GM19351 (cell line): Measurements from ENCODE around the gene PGF.
A peak's percentile ranks its signal among the peaks of the same experiment; 100 is the strongest.
"Not testable (repeated sequence)": the region's sequence is repeated elsewhere in the genome, so short reads cannot be mapped to it uniquely, and the experiment has no call there.

Experiments
- ATAC-seq: cut with Tn5 transposase; IDR thresholded peaks from one replicate; pipeline ENCODE4 v1.9.1; 2021; ENCODE audit warnings: mild to moderate bottlenecking, moderate library complexity; ENCODE audit not compliant: unreplicated experiment

PGF gene

DNA sequence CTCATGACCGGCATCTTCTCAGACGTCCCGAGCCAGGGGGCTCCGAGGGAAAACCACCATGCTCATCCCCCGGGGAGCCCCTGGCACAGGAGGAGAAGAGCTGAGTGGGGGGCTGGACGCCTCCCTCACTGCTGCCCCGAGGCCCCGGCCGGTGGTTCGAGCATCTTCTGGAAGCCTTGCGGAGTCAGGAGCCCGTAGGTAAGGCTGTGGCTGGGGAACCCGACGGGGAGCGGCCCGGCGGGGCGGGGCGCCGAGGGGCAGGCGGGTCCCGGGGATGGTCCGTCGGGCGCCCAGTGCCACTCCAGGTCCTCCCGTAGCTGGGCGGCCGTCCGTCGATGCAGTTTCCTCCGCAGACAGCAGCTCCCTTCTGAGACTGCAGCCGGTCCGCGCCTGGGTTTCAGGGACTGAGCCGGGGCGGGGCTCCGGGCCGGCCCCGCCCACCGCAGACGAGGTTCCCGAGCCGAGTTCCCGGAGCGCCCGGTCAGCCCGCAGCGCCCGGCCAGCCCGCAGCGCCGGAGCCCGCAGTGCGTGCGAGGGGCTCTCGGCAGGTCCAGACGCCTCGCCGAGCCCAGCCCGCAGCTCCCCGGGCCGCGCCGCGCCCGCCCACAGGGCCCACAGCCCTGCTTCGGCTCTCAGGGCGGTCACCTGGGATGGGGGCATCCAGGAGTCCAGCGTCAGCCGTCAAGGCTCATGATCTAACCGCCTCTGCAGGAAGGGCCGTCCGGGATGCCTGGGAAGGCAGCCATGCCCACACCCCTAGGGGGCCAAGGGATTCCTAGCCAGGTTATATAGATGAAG lies at the start of gene PGF:
Gene PGF, minus strand, starts transcription at position 369 of the 798 bp plus-strand sequence. Its CDS starts 355 bp downstream, at position 14.
- ATAC-seq = no peak

DNA sequence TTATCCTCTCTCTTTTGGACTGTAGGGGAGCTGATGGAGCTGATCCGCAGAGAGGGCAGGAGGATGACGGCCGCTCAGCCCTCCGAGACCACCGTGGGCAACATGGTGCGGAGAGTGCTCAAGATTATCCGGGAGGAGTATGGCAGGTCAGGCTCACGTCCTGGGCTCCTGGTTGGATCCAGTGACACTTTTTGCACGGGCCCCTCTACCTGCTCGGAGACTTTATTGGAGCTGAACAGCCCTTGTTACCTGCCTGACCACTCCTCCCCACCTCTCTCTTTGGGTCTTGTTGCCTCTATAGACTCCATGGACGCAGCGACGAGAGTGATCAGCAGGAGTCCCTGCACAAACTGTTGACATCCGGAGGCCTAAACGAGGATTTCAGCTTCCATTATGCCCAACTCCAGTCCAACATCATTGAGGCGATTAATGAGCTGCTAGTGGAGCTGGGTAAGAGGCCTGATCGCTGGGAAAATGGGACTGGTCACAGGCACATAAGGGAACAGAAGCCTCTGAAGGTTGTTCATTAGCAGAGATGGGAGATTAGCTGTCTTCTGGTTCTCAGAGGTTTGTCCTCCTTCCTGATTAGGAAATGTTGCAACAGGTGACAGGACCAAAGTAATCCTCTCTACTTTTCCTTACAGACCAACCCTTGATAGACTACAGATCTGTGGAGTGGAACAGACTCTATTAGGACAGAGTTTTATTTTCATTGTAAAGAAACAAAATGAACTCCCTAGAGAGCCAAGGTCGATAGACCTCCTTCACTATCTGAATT lies 48.0 kb upstream of the PGF start:
- no peak for ATAC-seq

DNA sequence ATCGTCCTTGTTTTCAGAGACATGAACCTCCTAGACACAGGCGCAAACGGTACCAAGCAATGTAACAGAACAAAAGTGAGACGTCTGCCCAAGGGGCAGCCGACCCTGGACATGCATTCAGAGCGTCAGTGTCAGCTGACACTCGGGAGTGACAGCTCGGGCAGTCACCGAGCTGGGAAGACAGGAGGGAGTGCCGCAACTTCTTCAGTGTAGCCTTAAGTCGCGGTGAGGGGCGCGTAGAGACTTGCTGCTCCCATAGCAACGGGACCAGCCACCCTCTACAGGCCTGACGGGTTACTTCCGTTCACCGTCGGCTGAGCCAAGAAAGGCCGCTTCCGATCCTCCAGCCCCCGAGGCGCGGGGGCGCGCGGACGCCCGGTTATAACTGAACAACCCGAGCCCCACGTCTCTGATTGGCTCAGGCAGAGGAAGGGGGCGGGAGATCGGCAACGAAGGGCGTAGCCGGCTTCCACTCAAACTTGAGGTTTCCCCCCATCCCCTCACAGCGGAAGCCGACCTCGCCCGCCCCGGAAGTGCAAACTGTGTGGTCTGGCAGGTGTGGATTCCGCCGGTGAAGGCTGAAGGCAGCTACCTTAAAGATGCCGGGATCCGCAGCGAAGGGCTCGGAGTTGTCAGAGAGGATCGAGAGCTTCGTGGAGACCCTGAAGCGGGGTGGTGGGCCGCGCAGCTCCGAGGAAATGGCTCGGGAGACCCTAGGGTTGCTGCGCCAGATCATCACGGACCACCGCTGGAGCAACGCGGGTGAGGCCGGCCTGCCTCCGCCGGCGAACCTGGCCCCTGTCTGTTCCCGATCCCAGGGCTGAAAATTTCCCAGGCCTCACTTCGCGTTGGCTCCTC lies 47.2 kb upstream of the PGF start, which contains the start of gene EIF2B2:
Gene EIF2B2, plus strand, starts transcription at position 530 of the 858 bp plus-strand sequence. Its CDS starts 70 bp downstream, at position 600.
- ATAC-seq = peak; percentile 96

DNA sequence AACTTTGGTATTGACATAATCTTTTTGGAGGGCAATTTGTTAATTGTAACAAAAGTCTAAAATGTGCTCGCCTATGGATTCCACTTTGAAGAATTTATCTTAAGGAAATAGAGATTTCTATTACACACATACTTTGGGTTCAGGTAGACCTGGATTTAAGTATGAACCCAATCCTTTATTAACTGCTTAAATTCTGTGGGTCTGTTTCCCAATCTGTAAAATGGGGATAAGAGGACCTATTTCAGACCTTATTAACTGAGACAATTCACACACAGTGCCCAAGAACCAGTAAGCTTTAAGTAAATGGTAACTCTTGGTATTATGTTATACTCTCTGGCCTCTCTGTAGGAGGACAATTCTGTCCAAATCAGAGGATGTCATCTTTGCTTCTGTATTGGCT lies 46.5 kb upstream of the PGF start:
- ATAC-seq = no peak

DNA sequence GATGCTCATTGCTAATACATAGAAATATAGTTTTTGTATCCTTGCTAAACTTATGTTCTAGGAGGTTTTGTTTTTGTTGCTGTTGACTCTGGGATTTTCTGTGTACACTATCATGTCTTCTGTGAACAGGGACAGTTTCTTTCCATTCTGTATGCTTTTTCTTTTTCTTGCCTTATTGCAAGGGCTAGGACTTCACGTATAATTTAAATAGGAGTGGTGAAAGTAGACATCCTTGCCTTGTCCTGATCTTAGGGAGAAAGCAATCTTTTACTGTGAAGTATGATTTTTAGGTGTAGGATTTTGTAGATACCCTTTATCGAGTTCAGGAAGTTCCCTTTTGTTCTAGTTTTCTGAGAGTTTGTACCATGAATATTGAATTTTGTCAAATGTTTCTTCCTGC lies 45.9 kb upstream of the PGF start:
- no peak for ATAC-seq

DNA sequence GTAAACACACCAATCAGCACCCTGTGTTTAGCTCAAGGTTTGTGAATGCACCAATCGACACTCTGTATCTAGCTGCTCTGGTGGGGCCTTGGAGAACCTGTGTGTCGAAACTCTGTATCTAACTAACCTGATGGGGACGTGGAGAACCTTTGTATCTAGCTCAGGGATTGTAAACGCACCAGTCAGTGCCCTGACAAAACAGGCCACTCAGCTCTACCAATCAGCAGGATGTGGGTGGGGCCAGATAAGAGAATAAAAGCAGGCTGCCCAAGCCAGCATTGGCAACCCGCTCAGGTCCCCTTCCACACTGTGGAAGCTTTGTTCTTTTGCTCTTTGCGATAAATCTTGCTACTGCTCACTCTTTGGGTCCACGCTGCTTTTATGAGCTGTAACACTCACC lies 40.4 kb upstream of the PGF start:
- ATAC-seq = not testable (repeated sequence)

DNA sequence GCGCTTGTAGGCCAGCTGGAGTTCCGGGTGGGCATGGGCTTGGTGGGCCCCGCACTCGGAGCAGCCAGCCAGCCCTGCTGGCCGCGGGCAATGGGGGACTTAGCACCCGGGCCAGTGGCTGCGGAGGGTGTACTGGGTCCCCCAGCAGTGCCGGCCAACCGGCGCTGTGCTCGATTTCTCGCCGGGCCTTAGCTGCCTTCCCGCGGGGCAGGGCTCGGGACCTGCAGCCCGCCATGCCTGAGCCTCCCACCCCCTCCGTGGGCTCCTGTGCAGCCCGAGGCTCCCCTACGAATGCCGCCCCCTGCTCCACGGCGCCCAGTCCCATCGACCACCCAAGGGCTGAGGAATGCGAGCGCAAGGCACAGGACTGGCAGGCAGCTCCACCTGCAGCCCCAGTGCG lies 38.8 kb upstream of the PGF start:
- not testable (repeated sequence) for ATAC-seq

DNA sequence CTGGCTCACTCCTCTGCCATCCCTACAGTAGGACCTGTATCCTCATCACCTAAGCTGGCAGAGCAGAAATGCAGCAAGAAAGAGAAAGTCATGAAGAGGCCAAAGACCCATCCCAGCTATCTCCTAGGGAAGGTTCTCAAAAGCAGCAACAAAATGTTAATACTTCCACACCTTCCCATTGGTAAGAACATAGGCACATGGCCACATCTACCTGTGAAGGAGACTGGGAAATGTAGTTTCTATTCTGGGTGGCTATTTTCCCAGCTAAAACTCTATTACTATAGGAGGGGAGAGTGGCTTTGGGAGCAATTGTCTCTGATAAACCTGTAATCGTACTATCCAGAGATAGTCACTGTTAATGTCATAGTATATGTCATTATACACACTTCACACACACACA lies 33.6 kb upstream of the PGF start:
- ATAC-seq = no peak

DNA sequence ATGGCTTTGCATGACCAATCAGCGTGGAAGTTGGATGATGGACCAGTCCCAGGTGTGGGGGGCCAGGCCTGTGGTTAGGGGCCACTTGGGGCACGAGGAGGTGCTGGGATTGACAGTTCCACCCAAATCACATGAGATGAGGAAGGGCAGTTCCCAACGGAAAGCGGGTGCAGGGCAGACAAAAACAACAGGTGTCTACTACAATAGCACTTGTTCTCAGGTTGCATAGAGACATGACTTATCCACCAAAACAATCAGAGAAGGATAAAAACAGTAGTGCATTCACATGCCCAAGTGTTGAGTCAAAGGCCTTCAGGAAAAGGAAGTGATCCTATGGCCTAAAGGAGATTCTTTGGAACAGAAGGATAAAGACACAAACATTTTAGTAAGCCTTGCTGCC lies 32.7 kb upstream of the PGF start:
- no peak for ATAC-seq

DNA sequence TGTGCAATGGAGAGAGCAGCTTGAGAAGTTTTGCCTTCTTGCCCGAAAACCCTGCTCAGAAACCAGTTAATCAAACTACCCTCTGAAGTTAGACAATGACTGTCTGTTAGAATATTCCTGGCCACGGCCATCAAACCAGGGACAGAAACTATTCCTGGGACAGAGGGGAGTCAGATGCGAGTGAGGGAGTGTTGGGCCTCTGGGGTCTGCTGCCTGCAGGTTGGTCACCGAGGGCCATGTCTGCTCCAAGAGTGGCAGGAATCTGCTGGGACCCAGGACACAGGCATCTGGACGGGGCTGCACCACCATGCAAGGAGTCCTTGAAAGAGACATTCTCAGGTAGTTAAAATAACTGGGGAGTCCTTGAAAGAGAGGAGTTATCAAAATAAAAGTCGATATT lies 30.4 kb upstream of the PGF start:
- ATAC-seq = no peak

DNA sequence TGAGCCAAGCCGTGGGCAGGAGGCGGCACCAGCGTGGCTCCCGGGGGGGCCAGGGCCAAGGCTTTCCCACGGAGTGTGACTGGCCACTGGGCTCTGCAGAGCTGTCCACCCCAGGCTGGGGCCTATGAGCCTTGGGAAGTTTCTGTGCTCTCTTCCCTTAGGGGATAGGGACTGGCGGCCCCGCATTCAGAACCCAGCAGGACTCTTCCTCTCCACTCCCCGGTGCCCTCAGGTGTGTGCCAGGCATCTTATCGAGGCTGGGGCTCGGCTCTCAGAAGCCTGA lies 29.6 kb upstream of the PGF start:
- ATAC-seq = no peak

DNA sequence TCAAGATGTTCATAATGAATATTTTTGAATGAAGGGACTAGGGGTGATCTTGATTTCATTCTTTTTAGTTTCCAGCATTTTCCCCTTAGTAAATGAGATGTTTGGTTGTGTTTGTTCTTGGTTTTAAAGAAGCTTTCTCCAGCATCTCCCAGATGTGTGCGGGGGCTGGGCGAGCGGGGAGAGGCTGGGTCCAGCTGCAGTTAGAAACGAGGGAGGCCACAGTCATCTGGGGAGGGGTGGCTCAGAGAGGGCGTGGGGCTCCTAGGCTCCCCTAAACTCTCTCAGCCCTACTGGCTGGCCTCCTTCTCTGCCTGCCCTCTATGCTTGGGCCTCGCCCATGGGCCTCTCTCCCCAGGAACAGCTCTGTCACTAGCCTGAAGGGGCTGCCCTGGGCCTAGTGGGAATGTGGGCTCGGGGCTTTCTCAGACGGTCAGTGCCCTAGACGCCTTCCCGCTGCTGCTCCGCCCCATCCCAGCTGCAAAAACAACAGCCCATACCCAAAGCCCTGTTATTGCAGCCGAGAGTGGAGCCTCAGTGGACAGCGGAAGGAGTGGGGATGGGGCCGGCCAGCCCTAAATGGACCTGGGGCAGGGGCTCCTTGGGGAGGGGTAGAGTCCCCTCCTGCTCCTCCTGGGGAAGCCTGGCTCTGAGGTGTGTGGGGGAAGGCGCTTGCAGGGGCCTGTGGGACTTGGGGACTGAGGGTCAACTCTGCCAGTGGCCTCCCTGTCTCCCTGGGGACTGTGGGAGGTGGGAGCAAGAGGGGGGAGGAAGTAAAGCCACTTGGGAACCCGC lies 29.0 kb upstream of the PGF start:
- ATAC-seq = no peak

DNA sequence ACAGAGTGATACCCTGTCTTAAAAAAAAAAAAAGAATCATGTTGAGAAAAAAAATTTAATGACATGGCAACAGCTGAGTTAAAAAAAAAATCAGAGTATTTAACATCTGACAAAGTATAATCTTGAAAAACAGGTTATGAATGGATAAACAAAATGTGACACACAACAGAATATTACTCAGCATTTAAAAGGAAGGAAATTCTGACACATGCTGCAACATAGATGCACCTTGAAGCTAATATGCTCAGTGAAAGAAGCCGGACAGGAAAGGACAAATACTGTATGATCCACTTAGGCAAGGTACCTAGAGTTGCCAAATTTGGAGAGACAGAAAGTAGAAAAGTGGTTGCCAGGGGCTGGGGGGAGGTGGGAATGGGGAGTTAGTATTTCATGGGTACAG lies 27.9 kb upstream of the PGF start:
- no peak for ATAC-seq

DNA sequence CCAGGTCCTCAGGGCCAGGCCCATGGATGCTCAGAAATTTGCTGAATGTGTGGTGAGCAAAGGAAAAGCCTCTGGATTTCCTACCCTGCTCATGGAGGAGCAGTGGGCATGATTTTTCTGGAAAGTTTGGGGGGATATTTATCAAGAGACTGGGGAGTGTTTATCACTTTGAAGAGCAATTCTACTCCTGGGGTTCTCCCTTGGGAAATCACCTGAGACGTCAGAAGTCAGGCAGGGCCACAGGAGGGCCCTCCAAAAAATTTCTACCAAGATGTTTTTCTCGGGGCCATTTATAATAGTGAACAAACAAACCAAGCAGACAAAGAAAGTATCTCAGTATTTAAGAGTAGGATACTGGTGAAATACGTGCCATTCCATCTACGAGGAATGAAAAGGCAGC lies 27.3 kb upstream of the PGF start:
- no peak for ATAC-seq

DNA sequence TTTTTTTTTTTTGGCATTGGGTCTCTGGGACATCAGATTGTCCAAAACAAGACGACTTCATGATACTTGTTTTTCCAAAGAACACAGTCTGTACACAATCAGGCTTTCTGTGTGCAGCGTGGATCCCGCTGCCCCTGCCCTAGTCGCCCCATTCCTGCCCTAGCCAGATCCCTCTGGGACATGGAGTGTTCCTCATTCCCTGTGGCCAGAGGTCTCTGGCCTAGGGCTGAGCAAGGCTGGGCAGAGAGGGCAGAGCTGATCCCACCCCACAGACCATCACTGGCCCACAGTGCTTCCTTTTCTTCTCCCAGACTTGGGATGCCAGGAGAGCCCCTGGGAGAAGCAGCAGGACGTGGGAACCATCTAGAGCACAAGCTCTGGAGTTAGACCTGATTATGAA lies 26.4 kb upstream of the PGF start:
- no peak for ATAC-seq

DNA sequence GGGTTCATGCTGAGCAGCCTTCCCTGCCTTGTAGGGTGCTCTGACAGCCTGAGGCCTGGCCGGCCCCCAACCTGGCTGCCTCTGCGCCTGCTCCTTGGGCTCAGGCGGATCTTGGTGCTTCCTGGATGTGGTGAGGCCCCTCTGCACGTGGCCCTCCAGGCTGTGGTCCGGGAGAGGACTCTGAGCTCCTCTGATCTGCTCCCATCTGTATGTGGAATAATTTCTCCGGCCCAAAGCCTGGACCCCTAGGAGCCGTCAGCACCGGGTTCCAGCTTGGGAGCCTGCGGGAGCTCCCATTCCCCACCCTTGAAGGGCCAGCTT lies 26.0 kb upstream of the PGF start:
- ATAC-seq = no peak

DNA sequence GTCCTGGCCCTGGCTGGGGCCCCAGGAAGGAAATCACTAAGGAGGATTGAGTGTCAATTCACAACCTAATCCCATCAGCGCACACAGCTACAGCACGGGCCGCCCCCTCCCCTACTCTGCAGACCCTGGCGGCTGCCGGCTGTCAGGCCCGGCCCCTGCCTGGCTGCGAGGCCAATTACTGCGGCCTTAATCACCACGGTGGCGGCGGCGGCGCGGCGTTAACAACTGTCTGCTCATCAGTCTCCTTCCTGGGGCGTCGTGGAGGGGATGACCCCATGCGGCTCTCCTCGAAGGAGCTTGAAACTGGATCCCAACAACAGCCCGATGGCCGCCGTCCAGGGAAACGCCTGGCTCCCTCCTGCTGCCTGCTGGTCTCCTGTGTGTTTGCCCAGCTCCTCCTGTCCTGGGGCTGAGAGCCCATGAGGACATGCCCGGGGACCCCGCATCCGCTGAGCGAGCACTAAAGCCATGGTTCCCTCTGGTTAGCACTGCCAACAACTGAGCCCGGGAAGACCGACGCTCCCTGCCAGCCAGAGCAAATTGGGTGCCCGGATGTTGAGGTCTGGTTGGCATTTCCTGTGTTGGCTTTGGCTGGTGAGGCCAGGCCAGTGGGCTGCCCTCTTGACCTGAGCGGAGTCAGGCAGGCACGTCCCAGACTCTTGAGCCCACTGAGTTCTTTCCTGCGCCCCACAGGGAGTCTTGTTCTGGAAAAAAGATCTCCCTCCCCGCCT lies 25.5 kb upstream of the PGF start:
- no peak for ATAC-seq

DNA sequence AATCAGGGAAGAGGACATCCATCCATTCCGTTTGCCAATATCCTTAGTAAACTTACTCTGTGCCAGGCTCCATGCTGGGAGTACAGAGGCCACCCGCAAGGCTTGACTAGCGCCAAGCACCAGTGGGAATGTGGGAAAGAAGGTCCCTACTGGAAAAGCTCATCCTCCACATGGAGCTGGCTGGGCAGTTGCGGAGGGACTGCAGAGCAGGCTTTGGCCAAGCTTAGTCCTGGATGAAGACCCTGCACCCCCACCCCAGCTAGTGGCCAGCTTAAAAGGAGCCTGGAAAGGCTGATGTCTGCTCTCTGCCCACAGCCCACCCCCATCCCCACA lies 25.0 kb upstream of the PGF start:
- no peak for ATAC-seq

DNA sequence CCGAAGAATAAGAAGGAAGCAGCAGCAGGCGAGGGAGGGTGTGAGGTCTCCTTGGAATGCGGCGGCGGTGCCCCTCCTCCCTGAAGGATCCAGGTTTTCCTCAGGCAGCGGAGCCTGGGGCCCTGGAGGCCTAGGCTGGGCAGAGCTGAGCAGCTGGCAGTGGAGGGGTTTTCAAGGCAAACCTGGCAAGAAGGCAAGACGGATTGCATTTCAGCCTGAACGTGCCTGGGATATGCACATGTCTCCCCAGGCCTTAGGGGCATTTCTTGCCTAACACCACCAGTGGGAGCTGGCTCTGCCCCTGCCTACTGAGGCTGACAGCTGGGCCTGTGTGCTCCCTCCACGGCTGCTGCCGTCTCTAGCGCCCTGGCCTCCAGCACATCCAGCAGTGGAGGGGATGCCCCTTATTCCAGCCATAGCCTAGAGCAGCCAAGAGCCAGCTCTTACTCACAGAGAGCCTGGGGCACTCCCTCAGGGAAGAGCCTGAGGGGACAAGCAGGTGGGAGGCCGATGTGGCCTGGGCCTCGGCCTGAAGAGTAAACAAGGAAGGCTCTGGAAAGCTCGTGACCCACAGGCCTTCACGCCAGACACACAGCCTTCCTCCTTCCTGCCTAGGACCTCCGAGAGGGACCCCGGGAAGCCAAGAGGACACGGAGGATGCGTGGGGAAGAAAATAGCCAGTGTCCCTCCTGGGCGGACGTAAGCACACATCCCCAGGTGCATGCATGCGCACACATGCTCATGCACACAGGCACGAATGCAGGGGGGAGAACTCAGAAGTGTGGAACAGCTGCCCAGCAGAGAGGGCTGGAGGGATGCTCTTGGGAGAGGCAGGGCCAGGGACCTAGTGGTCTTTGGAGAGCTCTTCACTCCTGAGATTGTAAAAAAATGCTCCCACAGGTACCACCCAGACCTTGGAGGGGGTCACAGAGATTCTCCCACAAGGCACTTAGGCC lies 24.3 kb upstream of the PGF start:
- ATAC-seq = no peak
